HepG2 (cell line): ENCODE measurements around the gene ZNF615. TPM values are rescaled to one million over a fixed set of nuclear protein-coding genes. Genes with fewer than 3 reads are reported as not detected.

ENCODE experiments used
- ARNT2 ChIP-seq: sonication (generic); formaldehyde crosslinking; IDR thresholded peaks from 2 replicates; pipeline ENCODE4 v1.8.0; 2022; ENCODE audit warnings: mild to moderate bottlenecking, low read depth, missing genetic modification reagents, moderate library complexity
- CSRNP2 ChIP-seq: sonication (generic); formaldehyde crosslinking; conservative IDR thresholded peaks from 2 replicates; pipeline ENCODE4 v1.8.0; 2022; ENCODE audit warnings: low read depth, missing genetic modification reagents
- ETV6 ChIP-seq: sonication (generic); formaldehyde crosslinking; conservative IDR thresholded peaks from 2 replicates; pipeline ENCODE4 v1.4.0; 2020; ENCODE audit warnings: missing genetic modification reagents
- HNF4A ChIP-seq: sonication (generic); formaldehyde crosslinking; IDR thresholded peaks from 2 replicates; pipeline ENCODE4 v1.4.0; 2020; ENCODE audit warnings: missing genetic modification reagents
- JARID2 ChIP-seq: sonication (generic); formaldehyde crosslinking; IDR thresholded peaks from 2 replicates; pipeline ENCODE4 v1.8.1; 2023; ENCODE audit warnings: missing genetic modification reagents, inconsistent platforms; ENCODE audit not compliant: insufficient replicate concordance
- MAFF ChIP-seq: IDR thresholded peaks from 2 replicates; pipeline ENCODE4 v1.6.1; 2011; ENCODE audit warnings: low read depth, low read length, improper control_type of control experiment
- MBD4 ChIP-seq: IDR thresholded peaks from 2 replicates; pipeline ENCODE4 v1.6.1; 2012; ENCODE audit warnings: low read length, inconsistent platforms, borderline replicate concordance
- MIER2 ChIP-seq: IDR thresholded peaks from 2 replicates; pipeline ENCODE4 v1.6.1; 2016; ENCODE audit warnings: missing biosample characterization, missing genetic modification reagents
- MZF1 ChIP-seq: sonication (generic); formaldehyde crosslinking; IDR thresholded peaks from 2 replicates; pipeline ENCODE4 v1.8.1; 2023; ENCODE audit warnings: mild to moderate bottlenecking, missing genetic modification reagents, borderline replicate concordance
- PPARG ChIP-seq: conservative IDR thresholded peaks from 2 replicates; pipeline ENCODE4 v1.6.1; 2016; ENCODE audit warnings: missing biosample characterization, missing genetic modification reagents
- RARG ChIP-seq: sonication (generic); formaldehyde crosslinking; IDR thresholded peaks from 2 replicates; pipeline ENCODE4 v1.4.0; 2020; ENCODE audit warnings: low read depth, mild to moderate bottlenecking, missing genetic modification reagents
- SNRNP70 ChIP-seq: fragments of 200-400 bp; formaldehyde crosslinking; IDR thresholded peaks from 2 replicates; pipeline ENCODE4 v1.6.1; 2017; ENCODE audit warnings: mild to moderate bottlenecking, low read depth, low read length, moderate library complexity
- SP4 ChIP-seq: sonication (generic); formaldehyde crosslinking; IDR thresholded peaks from 2 replicates; pipeline ENCODE4 v1.8.1; 2023; ENCODE audit warnings: mild to moderate bottlenecking, missing genetic modification reagents
- SRSF1 ChIP-seq: fragments of 200-400 bp; formaldehyde crosslinking; optimal IDR thresholded peaks from 2 replicates; pipeline ENCODE3; 2017; ENCODE audit warnings: mild to moderate bottlenecking, low read depth, low read length, moderate library complexity
- TARDBP ChIP-seq: sonication (generic); formaldehyde crosslinking; IDR thresholded peaks from 2 replicates; pipeline ENCODE4 v1.8.0; 2022; ENCODE audit warnings: mild to moderate bottlenecking, missing genetic modification reagents
- ZNF143 ChIP-seq: sonication (generic); formaldehyde crosslinking; IDR thresholded peaks from 2 replicates; pipeline ENCODE4 v1.4.0; 2020; ENCODE audit warnings: missing genetic modification reagents
- ZNF672 ChIP-seq: sonication (generic); formaldehyde crosslinking; IDR thresholded peaks from 2 replicates; pipeline ENCODE4 v1.8.1; 2022; ENCODE audit warnings: missing genetic modification reagents
- ZNF746 ChIP-seq: sonication (generic); formaldehyde crosslinking; IDR thresholded peaks from 2 replicates; pipeline ENCODE4 v1.8.0; 2022; ENCODE audit warnings: mild to moderate bottlenecking, missing genetic modification reagents
- ZNF883 ChIP-seq: sonication (generic); formaldehyde crosslinking; IDR thresholded peaks from 2 replicates; pipeline ENCODE4 v1.5.1; 2020; ENCODE audit warnings: mild to moderate bottlenecking, missing genetic modification reagents; ENCODE audit errors: not compliant biosample characterization
- ZSCAN29 ChIP-seq: sonication (generic); formaldehyde crosslinking; conservative IDR thresholded peaks from 2 replicates; pipeline ENCODE4 v1.4.0; 2020; ENCODE audit warnings: mild to moderate bottlenecking, missing genetic modification reagents
- polyA plus RNA-seq, 8 experiments: library from polyadenylated mRNA; depleted of rRNA in 3 of 8; stranded (reverse) in 7 of 8; unstranded in 1 of 8; fragments of >200 nt; fragmentation: Illumina TruSeq in 4 of 8; extraction: Trizol in 4 of 8; gene quantifications; 2 replicates each; pipeline versions ENCODE4 v1.2.1 to v1.2.3, GENCODE V29; 2011 to 2016; ENCODE audit warnings: low read depth in 4 of 8, missing spikeins in 1 of 8, mixed read lengths in 1 of 8; ENCODE audit not compliant: insufficient read depth in 1 of 8
- total RNA-seq, 5 experiments: library from RNA; depleted of rRNA; stranded (reverse); fragments of >200 nt; fragmentation: Illumina TruSeq; extraction: Trizol; gene quantifications; 2 replicates each; pipeline ENCODE4 v1.2.3, GENCODE V29; 2016; ENCODE audit warnings: low read depth in 1 of 5
- TF ChIP-seq, protein P1 (sequence below): IDR thresholded peaks from 2 replicates; pipeline ENCODE4 v1.6.1; 2016
- TF ChIP-seq, protein P2 (sequence below): sonication (generic); formaldehyde crosslinking; IDR thresholded peaks from 2 replicates; pipeline ENCODE4 v1.4.0; 2020; ENCODE audit warnings: missing genetic modification reagents

Gene ZNF615
- total and polyA plus RNA-seq, 2 of the 13 experiments (the other 11 are each of a cell fraction or from before 2014, with no cell fraction given) = 5.2 to 7.8 TPM

DNA sequence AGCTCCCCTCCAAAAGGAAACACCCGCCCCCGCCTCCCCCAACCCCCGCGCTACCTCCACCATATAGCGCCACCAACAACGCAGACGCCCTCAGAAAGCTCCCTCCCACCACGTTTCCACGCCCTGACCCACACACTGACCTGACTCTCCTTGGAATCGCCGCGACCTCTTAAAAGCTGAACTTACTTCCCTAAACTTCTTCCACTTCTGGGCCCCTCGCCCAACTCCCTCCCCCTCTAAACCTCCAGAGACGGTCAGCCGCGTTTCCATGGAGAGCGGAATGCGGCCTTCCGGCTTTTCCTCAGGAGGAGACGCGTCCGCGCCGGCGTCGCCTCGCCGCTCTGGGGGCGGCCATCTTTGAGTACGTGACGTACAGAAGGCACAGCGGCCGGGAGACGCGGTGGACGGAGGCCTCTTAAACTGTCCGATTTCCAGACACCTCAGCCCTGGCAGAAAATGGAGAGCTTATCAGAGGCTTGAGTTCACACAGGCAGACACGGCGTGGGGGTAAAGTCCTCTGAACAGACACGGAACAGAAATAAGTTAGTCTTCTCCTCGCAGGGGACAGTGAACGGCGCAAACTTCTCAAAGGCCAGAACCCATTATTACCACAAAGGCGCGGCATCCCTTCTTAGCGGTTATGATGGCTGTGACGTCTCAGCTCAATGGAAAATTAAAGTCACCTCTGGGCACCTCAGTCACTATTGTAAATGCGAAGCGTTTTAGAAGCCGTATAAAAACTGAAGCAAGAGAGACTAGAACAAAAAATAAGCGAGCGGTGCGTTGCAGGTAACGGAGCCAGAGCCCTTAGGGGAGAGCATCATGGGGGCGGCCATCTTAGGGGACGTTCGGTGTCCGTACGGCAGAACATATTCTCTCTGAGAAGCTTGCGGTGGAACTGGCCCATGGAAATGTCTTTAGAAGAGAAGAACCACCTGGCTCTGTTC, 40.8 kb upstream of the ZNF615 start, which contains the start of gene ZNF432 (continued):
- TF ChIP-seq SRSF1 (no peak), SP4 (peak; percentile 61; the same call in 1 of the 2 replicates), ARNT2 (CRISPR knock-in tag) (peak; percentile 74; the same call in 1 of the 2 replicates), ZNF672 (no peak), MIER2 (peak; percentile 54; the same call in 1 of the 2 replicates), MBD4 (no peak), ZNF746 (CRISPR knock-in tag) (peak; percentile 55; the same call in 1 of the 2 replicates), JARID2 (peak; percentile 47), SNRNP70 (no peak), TARDBP (CRISPR knock-in tag) (peak; percentile 28; the same call in 1 of the 2 replicates), ETV6 (CRISPR knock-in tag) (peak; percentile 74; the same call in 1 of the 2 replicates), RARG (CRISPR knock-in tag) (no peak), ZSCAN29 (no peak), ZNF883 (CRISPR knock-in tag) (peak; percentile 71), HNF4A (CRISPR knock-in tag) (no peak), PPARG (no peak), ZNF143 (CRISPR knock-in tag) (0 out of 2 replicates have a peak, but pooled peaks have one; percentile 7), MAFF (no peak), MZF1 (0 out of 2 replicates have a peak, but pooled peaks have one; percentile 25), CSRNP2 (no peak)
- TF ChIP-seq, protein P1, sequence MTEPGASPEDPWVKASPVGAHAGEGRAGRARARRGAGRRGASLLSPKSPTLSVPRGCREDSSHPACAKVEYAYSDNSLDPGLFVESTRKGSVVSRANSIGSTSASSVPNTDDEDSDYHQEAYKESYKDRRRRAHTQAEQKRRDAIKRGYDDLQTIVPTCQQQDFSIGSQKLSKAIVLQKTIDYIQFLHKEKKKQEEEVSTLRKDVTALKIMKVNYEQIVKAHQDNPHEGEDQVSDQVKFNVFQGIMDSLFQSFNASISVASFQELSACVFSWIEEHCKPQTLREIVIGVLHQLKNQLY (CRISPR knock-in tag) = no peak
- TF ChIP-seq, protein P2, sequence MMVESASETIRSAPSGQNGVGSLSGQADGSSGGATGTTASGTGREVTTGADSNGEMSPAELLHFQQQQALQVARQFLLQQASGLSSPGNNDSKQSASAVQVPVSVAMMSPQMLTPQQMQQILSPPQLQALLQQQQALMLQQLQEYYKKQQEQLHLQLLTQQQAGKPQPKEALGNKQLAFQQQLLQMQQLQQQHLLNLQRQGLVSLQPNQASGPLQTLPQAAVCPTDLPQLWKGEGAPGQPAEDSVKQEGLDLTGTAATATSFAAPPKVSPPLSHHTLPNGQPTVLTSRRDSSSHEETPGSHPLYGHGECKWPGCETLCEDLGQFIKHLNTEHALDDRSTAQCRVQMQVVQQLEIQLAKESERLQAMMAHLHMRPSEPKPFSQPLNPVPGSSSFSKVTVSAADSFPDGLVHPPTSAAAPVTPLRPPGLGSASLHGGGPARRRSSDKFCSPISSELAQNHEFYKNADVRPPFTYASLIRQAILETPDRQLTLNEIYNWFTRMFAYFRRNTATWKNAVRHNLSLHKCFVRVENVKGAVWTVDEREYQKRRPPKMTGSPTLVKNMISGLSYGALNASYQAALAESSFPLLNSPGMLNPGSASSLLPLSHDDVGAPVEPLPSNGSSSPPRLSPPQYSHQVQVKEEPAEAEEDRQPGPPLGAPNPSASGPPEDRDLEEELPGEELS = no peak; the same call in 1 of the 2 replicates
